ENCODE data around the gene PLBD1. TPM values are rescaled to one million over a fixed set of nuclear protein-coding genes. Genes with fewer than 3 reads are reported as not detected.

The PLBD1 gene
- total RNA-seq (10 to 100 TPM in 5 of 6 donors, 1 to 10 TPM in 1; 8.7 to 35.4 (median 12.5) TPM), polyA plus RNA-seq (1 to 10 TPM; 3.2 to 4.1 TPM)

- peaks cover 8 to 40% (median 13%) of the 10 kb centered on the region in 3 donors for H3K4me1 ChIP-seq
- DNase-seq = peak; percentile 78 to 92 (median 87)
- peak within 1 kb of the TSS; percentile 90 to 96 (median 93) for H3K27ac ChIP-seq
- no peaks in the 10 kb centered on the region for H3K27me3 ChIP-seq
- no peaks in the 10 kb centered on the region for H3K36me3 ChIP-seq
- intact Hi-C loops (cut with DNase I) = no loop called here
- H3K9me3 ChIP-seq = no peaks in the 10 kb centered on the region
- ATAC-seq = peak; percentile 81 to 90 (median 86)
- WGBS, 2 donors = 2 to 3% methylated on average over 75 to 76 of the region's 76 CpGs
- H3K4me3 ChIP-seq = peak within 1 kb of the TSS; percentile 53 to 72 (median 61)
- FAIRE-seq = no peak
- TF ChIP-seq CTCF (IDR thresholded peaks at IDR 0.05) = no peak
Observed at GRCh38 chr12:14567351-14568162, at the start of gene PLBD1. TSS of gene PLBD1 (minus strand) at chr12:14567883. CDS start at chr12:14567696, 187 bp downstream.

- no peaks in the 10 kb centered on the region for H3K9me3 ChIP-seq
- H3K4me3 ChIP-seq = no peak overlapping the region
- FAIRE-seq (no peak), DNase-seq (no peak), ATAC-seq (no peak)
- 89 to 90% methylated on average over 3 of the region's 3 CpGs for WGBS, 2 donors
- peaks cover 6 to 17% (median 7%) of the 10 kb centered on the region in 3 donors for H3K4me1 ChIP-seq
- no peaks in the 10 kb centered on the region for H3K36me3 ChIP-seq
- H3K27me3 ChIP-seq = no peaks in the 10 kb centered on the region
- intact Hi-C loops (cut with DNase I) = no loop called here
- H3K27ac ChIP-seq = no peak overlapping the region
- TF ChIP-seq CTCF (IDR thresholded peaks at IDR 0.05) = no peak
Observed at GRCh38 chr12:14614704-14615121, 47.0 kb upstream of the PLBD1 start.

- WGBS, 2 donors = 86 to 94% methylated on average over 1 of the region's 1 CpG
- intact Hi-C loops (cut with DNase I) = no loop called here
- H3K4me3 ChIP-seq = no peak overlapping the region
- DNase-seq (no peak), ATAC-seq (peak in 1 of 4 donors; percentile 42), FAIRE-seq (no peak)
- H3K36me3 ChIP-seq = no peaks in the 10 kb centered on the region
- no peak overlapping the region for H3K27ac ChIP-seq
- H3K9me3 ChIP-seq = peaks cover 0 to 3% (median 0%) of the 10 kb centered on the region in 4 donors
- no peak for TF ChIP-seq CTCF (IDR thresholded peaks at IDR 0.05)
- no peaks in the 10 kb centered on the region for H3K27me3 ChIP-seq
- peaks cover 0 to 7% (median 0%) of the 10 kb centered on the region in 3 donors for H3K4me1 ChIP-seq
Observed at GRCh38 chr12:14613718-14614117, 46.0 kb upstream of the PLBD1 start.

GRCh38 chr12:14612898-14613445 lies 45.3 kb upstream of the PLBD1 start:
- DNase-seq (no peak), ATAC-seq (peak in 3 of 4 donors; percentile 24 to 40 (median 29)), FAIRE-seq (no peak)
- Histone ChIP-seq H3K9me3 (peaks cover 0 to 3% (median 0%) of the 10 kb centered on the region in 4 donors), H3K4me1 (peaks cover 0 to 7% (median 0%) of the 10 kb centered on the region in 3 donors), H3K27ac (no peak overlapping the region), H3K27me3 (no peaks in the 10 kb centered on the region), H3K36me3 (no peaks in the 10 kb centered on the region), H3K4me3 (no peak overlapping the region)
- intact Hi-C loops (cut with DNase I) = no loop called here
- 48 to 50% methylated on average over 3 of the region's 3 CpGs for WGBS, 2 donors
- no peak for TF ChIP-seq CTCF (IDR thresholded peaks at IDR 0.05)

Measured in pancreas (tissue), 10 donors.